Measurements from ENCODE around the gene PDLIM4.

The PDLIM4 gene

DNA sequence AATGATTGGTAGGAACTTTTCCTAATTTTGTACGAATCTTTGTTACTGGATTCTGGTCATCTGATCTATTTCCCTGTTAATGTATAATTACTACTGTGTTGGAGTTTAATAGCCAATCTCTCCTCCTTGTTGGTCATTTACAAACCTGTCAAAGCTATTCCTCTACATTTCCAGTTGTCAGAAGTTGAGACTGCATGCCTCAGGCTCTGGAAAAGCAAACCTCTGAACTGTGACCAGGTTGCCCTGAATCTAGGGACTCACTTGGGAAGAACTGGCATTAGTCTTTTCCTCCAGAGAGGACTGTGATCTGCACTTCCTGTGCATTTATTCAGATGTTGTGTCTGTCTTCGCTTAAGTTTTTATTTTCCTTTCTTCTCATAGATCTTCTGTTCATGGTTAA is 16.1 kb downstream of the PDLIM4 start:
- H3K4me3 ChIP-seq (ENCODE audit: low read depth in 1 of 2, low read length in 2 of 2): peak overlapping the region in 1 of 2 donors; percentile 17
- no peaks in the 10 kb centered on the region for H3K27me3 ChIP-seq (ENCODE audit: control insufficient read depth in 1 of 2, insufficient read depth in 2 of 2, low read length in 2 of 2)
- peak overlapping the region; percentile 20 for H3K27ac ChIP-seq (ENCODE audit: low read depth, low read length)
- peak overlapping the region; percentile 34 to 57 for H3K9ac ChIP-seq (ENCODE audit: low read depth in 1 of 2, low read length in 2 of 2)
- peaks cover 38 to 42% of the 10 kb centered on the region in 2 donors for H3K4me1 ChIP-seq (ENCODE audit: control insufficient read depth in 1 of 2, insufficient read depth in 2 of 2, low read length in 2 of 2)
- no peaks in the 10 kb centered on the region for H3K9me3 ChIP-seq (ENCODE audit: control insufficient read depth in 1 of 2, low read length in 2 of 2)
- H3K36me3 ChIP-seq (ENCODE audit: control insufficient read depth in 1 of 2, insufficient read depth in 2 of 2, low read length in 2 of 2): no peaks in the 10 kb centered on the region

DNA sequence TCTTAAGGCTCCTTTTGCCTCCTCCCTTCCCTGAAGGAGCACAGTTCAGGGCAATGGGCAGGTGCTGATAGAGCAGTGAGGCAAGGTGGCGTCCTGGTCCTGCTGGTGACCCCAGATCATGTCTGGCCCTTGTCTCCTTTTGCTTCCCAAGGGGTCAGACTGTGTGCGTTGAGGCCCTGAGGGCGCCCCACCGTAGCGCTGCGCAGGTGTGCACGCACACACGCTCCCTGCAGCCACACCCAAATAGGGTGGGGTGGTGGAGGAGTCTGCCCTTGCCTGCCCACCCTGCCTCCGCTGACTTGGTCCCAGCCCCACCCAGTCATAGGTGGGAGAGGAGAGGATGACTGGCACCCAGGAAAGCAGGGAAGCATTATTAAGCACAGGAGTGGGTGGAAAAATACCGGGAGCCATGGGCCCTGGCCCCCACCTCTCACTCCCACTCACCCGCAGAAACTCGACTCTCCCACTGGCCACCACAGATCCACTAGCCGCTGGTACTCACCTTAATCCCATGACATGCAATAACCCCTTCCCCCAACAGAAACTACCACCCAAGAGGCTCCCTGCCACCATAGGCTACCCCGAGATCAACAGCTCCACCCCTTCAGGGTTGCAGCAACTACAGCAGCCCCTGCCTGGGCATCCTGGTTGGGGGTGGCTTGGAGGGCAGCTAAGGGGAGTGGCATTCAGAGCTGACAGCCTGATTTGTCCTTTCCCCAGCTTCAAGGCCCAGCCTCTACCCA is 16.7 kb downstream of the PDLIM4 start:
- H3K4me3 ChIP-seq (ENCODE audit: low read depth in 1 of 2, low read length in 2 of 2): peak overlapping the region in 1 of 2 donors; percentile 17
- peaks cover 43 to 48% of the 10 kb centered on the region in 2 donors for H3K4me1 ChIP-seq (ENCODE audit: control insufficient read depth in 1 of 2, insufficient read depth in 2 of 2, low read length in 2 of 2)
- no peaks in the 10 kb centered on the region for H3K9me3 ChIP-seq (ENCODE audit: control insufficient read depth in 1 of 2, low read length in 2 of 2)
- H3K27ac ChIP-seq (ENCODE audit: low read depth, low read length): peak overlapping the region; percentile 20
- H3K27me3 ChIP-seq (ENCODE audit: control insufficient read depth in 1 of 2, insufficient read depth in 2 of 2, low read length in 2 of 2): no peaks in the 10 kb centered on the region
- H3K36me3 ChIP-seq (ENCODE audit: control insufficient read depth in 1 of 2, insufficient read depth in 2 of 2, low read length in 2 of 2): no peaks in the 10 kb centered on the region
- peak overlapping the region; percentile 34 to 57 for H3K9ac ChIP-seq (ENCODE audit: low read depth in 1 of 2, low read length in 2 of 2)

DNA sequence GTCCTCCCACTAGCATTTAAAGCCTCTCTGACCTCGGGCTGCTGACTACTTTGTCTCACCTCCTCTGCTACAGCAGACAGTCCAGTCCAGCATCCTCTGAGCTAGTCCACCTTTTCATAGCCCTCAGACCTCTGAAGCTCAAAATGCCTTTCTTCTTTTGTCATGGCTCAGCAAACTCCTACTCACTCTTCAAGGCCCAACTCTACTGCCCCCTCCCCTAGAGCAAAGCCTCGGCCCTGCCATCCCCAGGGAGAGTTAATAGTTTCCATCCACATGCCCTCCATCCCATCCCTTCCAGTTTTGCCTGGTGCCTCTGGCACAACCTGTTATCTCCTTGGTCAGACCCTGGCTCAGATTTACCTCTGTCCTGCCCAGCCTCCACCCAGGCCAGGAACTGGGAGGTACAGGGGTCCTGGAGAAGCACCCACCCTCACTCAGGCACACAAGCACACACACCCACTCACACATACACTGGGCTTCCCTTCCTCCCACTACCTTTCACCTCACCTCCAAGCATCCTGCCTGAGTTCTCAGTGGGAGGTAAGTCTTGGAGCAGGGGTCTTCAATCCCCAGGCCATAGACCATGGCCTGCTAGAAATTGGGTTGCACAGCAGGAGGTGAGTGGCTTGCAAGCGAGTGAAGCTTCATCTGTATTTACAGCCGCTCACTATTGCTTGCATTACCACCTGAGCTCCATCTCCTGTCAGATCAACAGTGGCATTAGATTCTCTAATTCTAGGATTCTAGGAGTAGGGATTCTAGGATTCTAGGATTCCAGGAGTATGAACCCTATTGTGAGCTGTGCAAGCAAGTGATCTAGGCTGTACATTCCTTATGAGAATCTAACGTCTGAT is 18.1 kb downstream of the PDLIM4 start:
- no peaks in the 10 kb centered on the region for H3K36me3 ChIP-seq (ENCODE audit: control insufficient read depth in 1 of 2, insufficient read depth in 2 of 2, low read length in 2 of 2)
- H3K27ac ChIP-seq (ENCODE audit: low read depth, low read length): no peak overlapping the region
- H3K4me1 ChIP-seq (ENCODE audit: control insufficient read depth in 1 of 2, insufficient read depth in 2 of 2, low read length in 2 of 2): peaks cover 43 to 51% of the 10 kb centered on the region in 2 donors

DNA sequence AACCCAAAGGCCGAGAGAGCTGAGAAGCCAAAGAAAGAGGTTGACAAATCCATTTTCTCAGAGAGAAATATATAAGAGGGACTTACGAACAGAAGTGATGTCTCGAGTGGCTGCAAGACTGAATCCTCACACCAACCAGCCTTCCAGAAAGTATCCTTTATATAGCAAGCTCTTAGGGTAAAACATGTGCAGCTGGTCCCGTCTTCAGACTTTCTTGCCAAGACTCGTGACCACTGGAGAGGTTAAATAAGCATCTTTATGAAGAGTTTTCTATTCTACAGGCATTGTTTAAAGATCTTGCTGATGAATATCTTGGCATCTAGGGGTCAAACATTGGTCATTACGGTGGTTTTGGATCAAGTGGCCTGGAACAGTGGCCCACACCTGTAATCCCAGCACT is 19.8 kb downstream of the PDLIM4 start:
- Histone ChIP-seq H3K9me3 (ENCODE audit: control insufficient read depth in 1 of 2, low read length in 2 of 2) (no peaks in the 10 kb centered on the region), H3K4me3 (ENCODE audit: low read depth in 1 of 2, low read length in 2 of 2) (no peak overlapping the region), H3K27ac (ENCODE audit: low read depth, low read length) (no peak overlapping the region), H3K27me3 (ENCODE audit: control insufficient read depth in 1 of 2, insufficient read depth in 2 of 2, low read length in 2 of 2) (no peaks in the 10 kb centered on the region), H3K4me1 (ENCODE audit: control insufficient read depth in 1 of 2, insufficient read depth in 2 of 2, low read length in 2 of 2) (peaks cover 43 to 51% of the 10 kb centered on the region in 2 donors), H3K9ac (ENCODE audit: low read depth in 1 of 2, low read length in 2 of 2) (no peak overlapping the region), H3K36me3 (ENCODE audit: control insufficient read depth in 1 of 2, insufficient read depth in 2 of 2, low read length in 2 of 2) (no peaks in the 10 kb centered on the region)

More for the DNA sequence above, 18.1 kb downstream of the PDLIM4 start:
- no peaks in the 10 kb centered on the region for H3K27me3 ChIP-seq (ENCODE audit: control insufficient read depth in 1 of 2, insufficient read depth in 2 of 2, low read length in 2 of 2)
- no peak overlapping the region for H3K9ac ChIP-seq (ENCODE audit: low read depth in 1 of 2, low read length in 2 of 2)
- no peaks in the 10 kb centered on the region for H3K9me3 ChIP-seq (ENCODE audit: control insufficient read depth in 1 of 2, low read length in 2 of 2)
- no peak overlapping the region for H3K4me3 ChIP-seq (ENCODE audit: low read depth in 1 of 2, low read length in 2 of 2)

DNA sequence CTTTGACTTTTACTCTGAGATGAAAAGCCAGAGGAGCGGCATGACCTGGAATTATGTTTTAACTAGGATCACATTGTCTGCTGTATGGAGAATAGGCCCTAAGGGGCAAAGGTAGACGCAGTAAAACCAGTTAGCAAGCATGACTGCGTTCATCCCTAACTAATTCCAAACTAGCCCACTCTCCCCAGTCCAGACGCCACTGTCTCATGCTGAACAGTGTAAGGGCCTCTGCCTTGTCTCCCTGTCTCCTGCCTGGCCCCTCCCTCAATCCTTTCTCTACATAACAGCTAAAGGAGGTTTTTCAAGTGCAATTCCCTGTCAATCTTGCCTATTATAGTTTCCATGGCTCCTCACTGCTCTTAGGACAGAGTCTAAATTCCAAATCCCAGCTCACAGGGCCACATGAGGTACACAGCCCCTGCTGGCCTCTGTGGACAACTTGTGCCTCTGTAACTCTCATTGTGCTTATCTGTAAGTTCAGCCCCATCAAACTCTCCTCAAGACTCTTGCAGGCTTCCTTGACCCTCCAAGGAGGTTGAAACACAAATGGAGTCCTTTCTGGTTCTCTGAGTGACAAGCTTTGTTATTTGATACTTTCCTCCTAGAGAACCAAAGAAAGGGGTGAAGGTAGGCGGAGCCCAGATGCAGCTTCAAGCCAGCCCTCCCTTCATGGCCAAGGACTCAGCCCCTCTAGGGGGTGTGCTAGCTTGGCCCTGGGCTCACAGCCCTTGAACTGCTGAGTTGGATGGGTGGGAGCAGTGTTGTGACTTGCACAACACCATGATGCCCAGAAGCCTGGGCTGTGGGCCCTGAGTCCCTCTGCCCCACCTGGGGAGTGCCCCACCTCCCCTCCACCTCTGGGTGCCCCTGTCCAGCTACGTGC is 20.7 kb downstream of the PDLIM4 start:
- H3K4me1 ChIP-seq (ENCODE audit: control insufficient read depth in 1 of 2, insufficient read depth in 2 of 2, low read length in 2 of 2): peaks cover 38 to 43% of the 10 kb centered on the region in 2 donors
- no peaks in the 10 kb centered on the region for H3K27me3 ChIP-seq (ENCODE audit: control insufficient read depth in 1 of 2, insufficient read depth in 2 of 2, low read length in 2 of 2)
- H3K36me3 ChIP-seq (ENCODE audit: control insufficient read depth in 1 of 2, insufficient read depth in 2 of 2, low read length in 2 of 2): no peaks in the 10 kb centered on the region
- H3K27ac ChIP-seq (ENCODE audit: low read depth, low read length): peak overlapping the region; percentile 59
- no peaks in the 10 kb centered on the region for H3K9me3 ChIP-seq (ENCODE audit: control insufficient read depth in 1 of 2, low read length in 2 of 2)
- H3K4me3 ChIP-seq (ENCODE audit: low read depth in 1 of 2, low read length in 2 of 2): peak overlapping the region; percentile 31 to 34
- H3K9ac ChIP-seq (ENCODE audit: low read depth in 1 of 2, low read length in 2 of 2): no peak overlapping the region

DNA sequence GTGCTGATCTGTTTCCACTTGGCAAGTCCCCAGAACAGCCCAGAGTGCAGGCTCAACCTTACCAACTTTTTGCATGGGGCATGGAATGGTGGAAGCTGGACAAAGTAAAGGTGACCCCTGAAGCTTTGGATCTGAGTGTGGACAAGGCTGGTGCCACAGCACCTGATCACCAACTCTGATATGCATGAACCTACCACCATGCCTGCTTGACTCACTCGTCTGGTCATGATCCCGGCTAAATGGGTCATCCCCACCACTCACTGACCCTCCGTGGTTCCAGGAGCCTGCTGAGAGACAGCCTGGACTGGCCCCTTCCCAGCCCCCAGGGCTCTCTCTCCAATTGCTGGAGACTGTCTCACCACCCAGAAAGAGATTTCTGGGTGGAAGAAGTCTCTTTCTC is 22.3 kb downstream of the PDLIM4 start:
- no peaks in the 10 kb centered on the region for H3K9me3 ChIP-seq (ENCODE audit: control insufficient read depth in 1 of 2, low read length in 2 of 2)
- H3K27me3 ChIP-seq (ENCODE audit: control insufficient read depth in 1 of 2, insufficient read depth in 2 of 2, low read length in 2 of 2): no peaks in the 10 kb centered on the region
- no peak overlapping the region for H3K4me3 ChIP-seq (ENCODE audit: low read depth in 1 of 2, low read length in 2 of 2)
- peaks cover 22 to 27% of the 10 kb centered on the region in 2 donors for H3K4me1 ChIP-seq (ENCODE audit: control insufficient read depth in 1 of 2, insufficient read depth in 2 of 2, low read length in 2 of 2)
- no peaks in the 10 kb centered on the region for H3K36me3 ChIP-seq (ENCODE audit: control insufficient read depth in 1 of 2, insufficient read depth in 2 of 2, low read length in 2 of 2)
- no peak overlapping the region for H3K9ac ChIP-seq (ENCODE audit: low read depth in 1 of 2, low read length in 2 of 2)
- no peak overlapping the region for H3K27ac ChIP-seq (ENCODE audit: low read depth, low read length)

DNA sequence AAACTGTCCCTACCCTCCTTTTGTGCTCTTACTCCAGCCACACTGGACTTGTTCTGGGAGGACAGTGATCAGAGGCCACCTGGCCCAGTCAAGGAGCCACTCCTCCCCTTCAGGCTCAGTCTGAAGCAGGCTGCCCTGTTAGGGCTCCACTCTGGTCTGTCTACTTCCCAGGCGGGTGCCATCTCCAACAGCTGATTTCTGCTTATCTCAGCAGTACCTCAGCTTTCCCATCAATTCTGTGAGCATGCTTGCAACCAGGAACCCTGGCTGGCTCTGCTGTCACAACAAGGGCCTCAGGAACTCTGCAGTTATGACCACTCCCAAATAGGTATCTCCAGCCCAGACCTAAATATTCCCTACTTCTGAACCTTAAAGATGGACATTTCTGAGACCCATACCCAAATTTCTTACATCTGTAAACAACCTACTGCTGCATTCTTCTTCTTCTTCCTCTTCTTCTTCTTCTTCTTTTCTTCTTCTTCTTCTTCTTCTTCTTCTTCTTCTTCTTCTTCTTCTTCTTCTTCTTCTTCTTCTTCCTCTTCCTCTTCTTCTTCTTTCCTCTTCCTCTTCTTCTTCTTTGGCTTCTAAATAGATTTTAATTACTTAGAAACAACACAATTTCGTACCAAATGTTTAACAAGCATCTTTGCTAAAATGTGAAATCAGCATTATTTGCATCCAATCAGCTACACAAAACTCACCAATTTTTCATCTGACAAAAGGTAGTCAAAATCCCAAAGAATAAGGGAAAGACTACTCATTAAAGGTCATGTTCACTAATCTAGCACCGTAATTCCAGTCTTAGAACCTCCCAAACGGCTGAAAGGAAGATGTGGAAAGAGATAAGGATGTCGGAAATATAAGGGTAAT is 23.1 kb downstream of the PDLIM4 start:
- Histone ChIP-seq H3K9ac (ENCODE audit: low read depth in 1 of 2, low read length in 2 of 2) (no peak overlapping the region), H3K4me3 (ENCODE audit: low read depth in 1 of 2, low read length in 2 of 2) (no peak overlapping the region), H3K36me3 (ENCODE audit: control insufficient read depth in 1 of 2, insufficient read depth in 2 of 2, low read length in 2 of 2) (no peaks in the 10 kb centered on the region), H3K27me3 (ENCODE audit: control insufficient read depth in 1 of 2, insufficient read depth in 2 of 2, low read length in 2 of 2) (no peaks in the 10 kb centered on the region), H3K4me1 (ENCODE audit: control insufficient read depth in 1 of 2, insufficient read depth in 2 of 2, low read length in 2 of 2) (peaks cover 22 to 25% of the 10 kb centered on the region in 2 donors), H3K27ac (ENCODE audit: low read depth, low read length) (no peak overlapping the region), H3K9me3 (ENCODE audit: control insufficient read depth in 1 of 2, low read length in 2 of 2) (no peaks in the 10 kb centered on the region)

DNA sequence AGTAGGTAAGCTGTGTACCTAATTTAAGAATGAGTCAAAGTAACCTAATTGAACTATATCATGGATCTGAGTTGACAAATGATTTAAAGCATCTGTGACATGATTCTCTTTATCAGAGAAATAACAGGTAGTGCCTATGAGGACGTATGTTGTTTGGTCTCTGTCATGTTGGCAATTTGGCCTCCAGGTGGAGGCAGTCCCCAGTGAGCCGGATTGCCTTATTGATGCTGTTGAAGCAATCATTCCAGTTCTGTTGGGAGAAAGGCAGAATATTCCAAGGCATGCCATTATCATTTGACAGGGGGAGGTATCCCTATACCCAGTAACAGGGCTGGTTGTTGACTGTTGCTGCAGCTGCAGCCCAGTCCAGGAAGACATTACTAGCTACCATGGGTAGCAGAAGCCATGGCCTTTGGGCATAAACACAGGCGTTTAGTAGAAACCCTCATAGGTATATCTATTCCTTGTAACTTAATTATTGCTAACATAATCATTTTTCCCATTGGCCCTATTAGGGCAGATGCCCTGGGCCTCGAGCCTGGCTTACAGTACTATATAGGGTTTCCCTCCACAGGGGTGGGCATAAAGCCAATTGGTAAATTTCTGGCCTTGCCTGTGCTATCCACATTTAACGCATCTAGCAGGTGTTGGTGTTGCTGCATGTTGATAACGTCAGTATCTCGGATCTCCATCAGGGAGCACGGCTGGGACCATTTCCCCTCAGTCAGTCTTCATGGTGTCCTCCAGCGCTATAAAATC is 24.5 kb downstream of the PDLIM4 start:
- no peak overlapping the region for H3K27ac ChIP-seq (ENCODE audit: low read depth, low read length)
- no peaks in the 10 kb centered on the region for H3K27me3 ChIP-seq (ENCODE audit: control insufficient read depth in 1 of 2, insufficient read depth in 2 of 2, low read length in 2 of 2)
- H3K9ac ChIP-seq (ENCODE audit: low read depth in 1 of 2, low read length in 2 of 2): no peak overlapping the region
- no peaks in the 10 kb centered on the region for H3K36me3 ChIP-seq (ENCODE audit: control insufficient read depth in 1 of 2, insufficient read depth in 2 of 2, low read length in 2 of 2)
- H3K4me3 ChIP-seq (ENCODE audit: low read depth in 1 of 2, low read length in 2 of 2): no peak overlapping the region
- peaks cover 22 to 23% of the 10 kb centered on the region in 2 donors for H3K4me1 ChIP-seq (ENCODE audit: control insufficient read depth in 1 of 2, insufficient read depth in 2 of 2, low read length in 2 of 2)
- no peaks in the 10 kb centered on the region for H3K9me3 ChIP-seq (ENCODE audit: control insufficient read depth in 1 of 2, low read length in 2 of 2)
